CD4-positive, CD25-positive, alpha-beta regulatory T cell (primary cell): ENCODE data around the gene KLHL6. TPM values are rescaled to one million over a fixed set of nuclear protein-coding genes. Genes with fewer than 3 reads are reported as not detected.
"Not testable (repeated sequence)": the region's sequence is repeated elsewhere in the genome, so short reads cannot be mapped to it uniquely, and the experiment has no call there.

ENCODE experiments used
- ATAC-seq, 2 donors: fragments of 150-1000 bp; cut with Tn5 transposase; one replicate each; pipeline ENCODE4 v1.10.0; 2021; ENCODE audit warnings: low read depth in 2 of 2, moderate number of reproducible peaks in 2 of 2, moderate library complexity in 1 of 2
- DNase-seq, 3 donors: peaks; one replicate each; pipeline versions ENCODE4 v3.0.0 to v3.0.0-alpha.2; 2012 to 2022; ENCODE audit warnings: mixed read lengths in 1 of 3
- H3K27ac ChIP-seq: one replicate; pipeline ENCODE4 v1.7.0; 2013; ENCODE audit warnings: mild to moderate bottlenecking, low read length; ENCODE audit not compliant: insufficient read depth, poor library complexity, severe bottlenecking
- H3K27me3 ChIP-seq: one replicate; pipeline ENCODE4 v1.7.0; 2013; ENCODE audit warnings: low read length; ENCODE audit not compliant: control insufficient read depth, insufficient read depth
- H3K36me3 ChIP-seq: one replicate; pipeline ENCODE4 v1.7.0; 2013; ENCODE audit warnings: mild to moderate bottlenecking, low read length, moderate library complexity; ENCODE audit not compliant: control insufficient read depth, insufficient read depth
- H3K4me1 ChIP-seq: 2 replicates; pipeline ENCODE4 v1.7.0; 2013; ENCODE audit warnings: mild to moderate bottlenecking, low read length; ENCODE audit not compliant: insufficient read depth, control insufficient read depth, poor library complexity, severe bottlenecking
- H3K4me3 ChIP-seq: one replicate; pipeline ENCODE4 v1.7.0; 2013; ENCODE audit warnings: low read depth, mild to moderate bottlenecking, low read length, moderate library complexity
- H3K9me3 ChIP-seq, 2 experiments: 1 replicate in 1 of 2; 2 replicates in 1 of 2; pipeline ENCODE4 v1.7.0; 2013; ENCODE audit warnings: low read length in 2 of 2, mild to moderate bottlenecking in 1 of 2, moderate library complexity in 1 of 2; ENCODE audit not compliant: control insufficient read depth in 2 of 2
- H3K27ac Mint-ChIP-seq, 3 donors: one replicate each; pipeline ENCODE4 v1.8.0; 2020 to 2022; ENCODE audit warnings: mild to moderate bottlenecking in 3 of 3, mixed read lengths in 3 of 3, moderate library complexity in 2 of 3
- H3K27me3 Mint-ChIP-seq: one replicate; pipeline ENCODE4 v1.8.0; 2022; ENCODE audit warnings: mild to moderate bottlenecking, mixed read lengths
- H3K36me3 Mint-ChIP-seq: one replicate; pipeline ENCODE4 v1.8.0; 2020; ENCODE audit warnings: mixed read lengths
- H3K4me1 Mint-ChIP-seq, 4 donors: one replicate each; pipeline ENCODE4 v1.8.0; 2020 to 2022; ENCODE audit warnings: mixed read lengths in 4 of 4, mild to moderate bottlenecking in 1 of 4
- H3K4me3 Mint-ChIP-seq, 4 donors: one replicate each; pipeline ENCODE4 v1.8.0; 2020 to 2022; ENCODE audit warnings: mild to moderate bottlenecking in 4 of 4, mixed read lengths in 4 of 4, moderate library complexity in 3 of 4
- H3K9me3 Mint-ChIP-seq, 7 donors: one replicate each; pipeline ENCODE4 v1.8.0; 2020 to 2022; ENCODE audit warnings: mixed read lengths in 7 of 7, mild to moderate bottlenecking in 3 of 7, moderate library complexity in 2 of 7
- polyA plus RNA-seq, 4 donors: library from polyadenylated mRNA; unstranded; fragments of 300-500 nt; fragmentation: Illumina TruSeq; gene quantifications; one replicate each; pipeline ENCODE4 v1.2.3, GENCODE V29; 2021
- total RNA-seq: library from RNA; stranded (reverse); gene quantifications from one replicate; pipeline ENCODE4 v1.2.3, GENCODE V29; 2022

Gene KLHL6
- total and polyA plus RNA-seq, 5 donors from 2014 or later, result 17.8 to 48.2 (median 20.4) TPM

DNA sequence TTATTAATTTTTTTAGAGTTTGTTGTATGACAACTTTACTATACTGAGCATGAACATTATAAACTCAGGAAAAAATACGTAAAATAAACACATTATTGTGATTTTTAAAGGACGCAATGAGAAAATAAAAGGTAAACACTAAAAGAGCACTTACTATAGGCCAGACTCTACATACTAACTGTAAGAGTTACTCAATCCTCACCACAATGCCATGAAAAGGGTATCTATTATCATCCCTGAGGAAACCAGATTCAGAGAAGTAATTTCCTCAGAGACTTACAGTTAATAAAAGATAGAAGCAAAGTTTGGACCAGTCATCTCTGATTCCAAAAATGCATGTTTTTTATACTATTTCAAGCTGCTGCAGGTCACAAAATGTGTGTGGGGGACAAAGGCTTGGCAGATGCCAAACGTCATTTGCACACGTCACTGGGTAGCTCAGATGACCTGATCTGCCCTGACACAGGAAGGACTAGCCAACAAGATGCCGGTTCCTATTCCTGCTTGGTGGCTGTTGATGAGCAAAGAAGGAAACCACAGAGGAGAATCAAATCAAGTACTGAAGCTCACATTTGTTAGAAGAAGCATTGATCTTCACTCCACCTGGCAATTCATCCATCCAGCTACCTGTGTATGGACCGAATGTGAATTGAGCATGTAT is 42.3 kb downstream of the KLHL6 start:
- ATAC-seq, result peak; percentile 50 to 55
- H3K27me3 Mint-ChIP-seq, result no peaks in the 10 kb centered on the region

DNA sequence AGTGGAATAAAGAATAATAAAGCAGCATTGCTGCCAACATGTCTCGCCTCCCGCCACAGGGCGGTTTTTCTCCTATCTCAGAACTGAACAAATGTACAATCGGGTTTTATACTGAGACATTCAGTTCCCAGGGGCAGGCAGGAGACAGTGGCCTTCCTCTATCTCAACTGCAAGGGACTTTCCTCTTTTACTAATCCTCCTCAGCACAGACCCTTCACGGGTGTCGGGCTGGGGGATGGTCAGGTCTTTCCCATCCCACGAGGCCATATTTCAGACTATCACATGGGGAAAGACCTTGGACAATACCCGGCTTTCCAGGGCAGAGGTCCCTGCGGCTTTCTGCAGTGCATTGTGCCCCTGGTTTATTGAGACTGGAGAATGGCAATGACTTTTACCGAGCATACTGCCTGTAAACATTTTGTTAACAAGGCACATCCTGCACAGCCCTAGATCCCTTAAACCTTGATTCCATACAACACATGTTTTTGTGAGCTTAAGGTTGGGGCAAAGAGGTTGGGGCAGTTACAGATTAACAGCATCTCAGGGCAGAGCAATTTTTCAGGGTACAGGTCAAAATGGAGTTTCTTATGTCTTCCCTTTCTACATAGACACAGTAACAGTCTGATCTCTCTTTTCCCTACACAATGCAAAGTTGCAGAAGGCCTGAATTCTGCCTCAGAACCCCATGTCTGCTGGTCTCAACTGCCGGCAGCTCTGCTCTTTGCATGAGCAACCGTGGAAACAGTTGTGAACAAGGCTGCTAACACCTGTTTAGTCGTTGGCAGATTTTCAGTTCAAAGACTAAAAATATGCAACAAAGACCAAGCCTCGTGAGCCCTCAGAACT is 44.0 kb downstream of the KLHL6 start:
- H3K4me3 Mint-ChIP-seq, result peak overlapping the region in 1 of 4 donors; percentile 12

More for the DNA sequence above, 42.3 kb downstream of the KLHL6 start:
- Histone ChIP-seq H3K36me3 (peaks cover 16% of the 10 kb centered on the region), H3K27me3 (no peaks in the 10 kb centered on the region), H3K4me3 (peak overlapping the region; percentile 9), H3K4me1 (peaks cover 58% of the 10 kb centered on the region), H3K9me3 (no peaks in the 10 kb centered on the region), H3K27ac (peak overlapping the region; percentile 33)
- Mint-ChIP-seq H3K4me3 (peak overlapping the region; percentile 47 to 76 (median 56)), H3K36me3 (peaks cover 22% of the 10 kb centered on the region), H3K27ac (peak overlapping the region; percentile 80 to 92 (median 89)), H3K9me3 (peaks cover 0 to 1% (median 0%) of the 10 kb centered on the region in 7 donors), H3K4me1 (peaks cover 47 to 82% (median 64%) of the 10 kb centered on the region in 4 donors)
- peak; percentile 53 to 78 (median 66) for DNase-seq

DNA sequence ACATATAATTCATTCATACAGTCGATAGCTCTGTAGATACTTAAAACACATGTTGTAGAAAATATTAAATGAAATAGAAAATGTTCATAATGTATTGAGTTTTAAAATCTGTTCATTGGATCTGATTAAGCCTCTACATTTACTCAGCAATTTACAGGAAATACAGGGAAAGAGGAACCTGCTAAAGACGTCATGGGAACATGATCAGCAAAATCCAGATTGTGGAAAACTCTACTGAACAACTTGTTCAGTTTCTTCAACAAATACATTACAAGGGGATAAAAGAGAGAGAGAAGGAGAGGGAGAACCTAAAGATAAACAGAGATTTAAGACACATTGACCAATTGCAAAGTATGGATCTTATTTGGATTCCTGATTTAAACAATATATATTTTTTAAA is 46.7 kb downstream of the KLHL6 start:
- Histone ChIP-seq H3K4me3 (no peak overlapping the region), H3K4me1 (peaks cover 19% of the 10 kb centered on the region), H3K27me3 (no peaks in the 10 kb centered on the region), H3K9me3 (peaks cover 7 to 8% of the 10 kb centered on the region in 2 experiments), H3K36me3 (peaks cover 45% of the 10 kb centered on the region), H3K27ac (no peak overlapping the region)
- ATAC-seq, result no peak
- no peaks in the 10 kb centered on the region for H3K27me3 Mint-ChIP-seq
- H3K9me3 Mint-ChIP-seq, result peaks cover 0 to 6% (median 3%) of the 10 kb centered on the region in 7 donors
- peaks cover 54% of the 10 kb centered on the region for H3K36me3 Mint-ChIP-seq
- H3K4me1 Mint-ChIP-seq, result peaks cover 31 to 67% (median 52%) of the 10 kb centered on the region in 4 donors
- peak overlapping the region in 1 of 3 donors; percentile 42 for H3K27ac Mint-ChIP-seq
- no peak for DNase-seq
- H3K4me3 Mint-ChIP-seq, result no peak overlapping the region

More for the DNA sequence above, 44.0 kb downstream of the KLHL6 start:
- not testable (repeated sequence) for H3K4me3 ChIP-seq, H3K27me3 ChIP-seq, H3K27ac ChIP-seq, H3K9me3 Mint-ChIP-seq, H3K27me3 Mint-ChIP-seq, H3K9me3 ChIP-seq, ATAC-seq
- H3K4me1 ChIP-seq, result peaks cover 41% of the 10 kb centered on the region
- peaks cover 36% of the 10 kb centered on the region for H3K36me3 Mint-ChIP-seq
- peak in 1 of 3 donors; percentile 13 for DNase-seq
- H3K27ac Mint-ChIP-seq, result peak overlapping the region; percentile 57 to 92 (median 74)
- peaks cover 22% of the 10 kb centered on the region for H3K36me3 ChIP-seq
- H3K4me1 Mint-ChIP-seq, result peaks cover 37 to 75% (median 53%) of the 10 kb centered on the region in 4 donors

DNA sequence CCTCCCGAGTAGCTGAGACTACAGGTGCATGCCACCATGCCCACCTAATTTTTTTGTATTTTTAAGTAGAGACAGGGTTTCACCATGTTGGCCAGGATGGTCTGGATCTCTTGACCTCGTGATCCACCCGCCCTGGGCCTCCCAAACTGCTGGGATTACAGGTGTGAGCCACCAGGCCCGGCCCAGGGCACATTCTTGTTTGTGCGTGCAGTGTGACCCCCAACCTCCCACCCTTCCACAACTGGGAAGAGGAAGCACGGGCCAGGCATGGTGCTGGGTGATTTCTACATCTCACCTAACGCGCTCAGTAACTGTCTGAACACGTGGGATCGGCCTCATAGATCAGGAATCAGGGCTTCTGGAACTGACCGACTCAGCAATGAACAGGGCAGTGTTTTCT is 48.0 kb downstream of the KLHL6 start:
- H3K4me1 ChIP-seq, result peaks cover 9% of the 10 kb centered on the region
- peaks cover 7 to 8% of the 10 kb centered on the region in 2 experiments for H3K9me3 ChIP-seq
- peak overlapping the region in 1 of 3 donors; percentile 18 for H3K27ac Mint-ChIP-seq
- no peak overlapping the region for H3K27ac ChIP-seq
- H3K4me3 ChIP-seq, result no peak overlapping the region
- H3K4me3 Mint-ChIP-seq, result no peak overlapping the region
- H3K4me1 Mint-ChIP-seq, result peaks cover 33 to 57% (median 45%) of the 10 kb centered on the region in 4 donors
- H3K27me3 ChIP-seq, result no peaks in the 10 kb centered on the region
- ATAC-seq (no peak), DNase-seq (no peak)
- H3K36me3 Mint-ChIP-seq, result peaks cover 64% of the 10 kb centered on the region
- H3K9me3 Mint-ChIP-seq, result peaks cover 0 to 6% (median 3%) of the 10 kb centered on the region in 7 donors
- peaks cover 55% of the 10 kb centered on the region for H3K36me3 ChIP-seq
- no peaks in the 10 kb centered on the region for H3K27me3 Mint-ChIP-seq

DNA sequence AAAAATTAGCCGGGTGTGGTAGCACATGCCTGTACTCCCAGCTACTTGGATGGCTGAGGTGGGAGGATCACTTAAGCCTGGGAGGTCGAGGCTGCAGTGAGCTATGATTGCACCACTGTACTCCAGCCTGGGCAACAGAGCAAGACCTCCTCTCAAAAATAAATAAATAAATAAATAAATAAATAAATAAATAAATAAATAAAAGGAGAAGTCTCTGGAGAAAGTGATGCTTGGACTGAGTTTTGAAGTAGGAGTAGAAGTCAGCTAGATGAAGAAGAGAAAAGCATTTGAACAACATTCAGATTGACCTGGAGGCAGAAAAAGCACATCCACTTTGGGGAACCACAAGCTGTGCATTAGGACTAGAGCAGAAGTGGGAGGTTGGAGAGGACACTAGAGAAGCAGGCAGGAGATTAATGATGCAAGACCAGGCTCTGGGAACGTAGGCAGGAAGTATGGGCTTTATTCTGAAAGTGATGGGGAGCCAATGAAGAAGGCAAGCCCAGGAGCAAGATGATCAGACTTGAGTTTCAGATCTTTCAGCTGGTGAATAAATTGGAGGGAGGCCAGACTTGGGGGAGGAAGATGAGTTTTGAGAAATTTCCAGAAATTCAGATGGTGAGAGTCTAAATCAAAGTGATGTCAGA is 48.7 kb downstream of the KLHL6 start:
- Mint-ChIP-seq H3K27me3 (no peaks in the 10 kb centered on the region), H3K4me1 (peaks cover 31 to 53% (median 40%) of the 10 kb centered on the region in 4 donors), H3K36me3 (peaks cover 68% of the 10 kb centered on the region), H3K9me3 (peaks cover 0 to 6% (median 3%) of the 10 kb centered on the region in 7 donors), H3K27ac (peak overlapping the region; percentile 33 to 74 (median 37)), H3K4me3 (no peak overlapping the region)
- no peak overlapping the region for H3K4me3 ChIP-seq
- no peaks in the 10 kb centered on the region for H3K27me3 ChIP-seq
- no peak for ATAC-seq
- DNase-seq, result no peak
- peaks cover 59% of the 10 kb centered on the region for H3K36me3 ChIP-seq
- no peak overlapping the region for H3K27ac ChIP-seq
- H3K9me3 ChIP-seq, result peaks cover 7 to 8% of the 10 kb centered on the region in 2 experiments
- H3K4me1 ChIP-seq, result peaks cover 1% of the 10 kb centered on the region

DNA sequence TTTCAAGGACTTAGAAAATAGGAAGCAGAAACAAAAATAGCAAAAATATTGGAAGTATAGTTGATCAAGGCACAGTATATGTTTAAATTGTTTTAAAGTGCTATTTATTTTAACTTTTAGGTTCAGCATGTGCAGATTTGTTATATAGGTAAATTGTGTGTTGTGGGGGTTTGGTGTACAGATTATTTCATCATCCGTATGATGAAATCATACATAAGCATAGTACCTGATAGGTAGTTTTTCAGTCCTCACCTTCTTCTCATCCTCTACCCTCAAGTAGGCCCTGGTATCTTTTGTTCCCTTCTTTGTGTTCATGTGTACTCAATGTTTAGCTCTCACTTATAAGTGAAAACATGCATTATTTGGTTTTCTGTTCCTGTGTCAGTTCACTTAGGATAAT is 50.9 kb downstream of the KLHL6 start:
- H3K4me3 Mint-ChIP-seq, result no peak overlapping the region
- H3K27me3 Mint-ChIP-seq, result no peaks in the 10 kb centered on the region
- H3K9me3 ChIP-seq, result peaks cover 7 to 8% of the 10 kb centered on the region in 2 experiments
- ATAC-seq (no peak), DNase-seq (no peak)
- H3K27me3 ChIP-seq, result no peaks in the 10 kb centered on the region
- H3K9me3 Mint-ChIP-seq, result peaks cover 0 to 6% (median 3%) of the 10 kb centered on the region in 7 donors
- peaks cover 78% of the 10 kb centered on the region for H3K36me3 ChIP-seq
- H3K4me1 ChIP-seq, result no peaks in the 10 kb centered on the region
- H3K27ac Mint-ChIP-seq, result peak overlapping the region in 1 of 3 donors; percentile 74
- peaks cover 29 to 44% (median 32%) of the 10 kb centered on the region in 4 donors for H3K4me1 Mint-ChIP-seq
- no peak overlapping the region for H3K27ac ChIP-seq
- peaks cover 87% of the 10 kb centered on the region for H3K36me3 Mint-ChIP-seq
- no peak overlapping the region for H3K4me3 ChIP-seq

DNA sequence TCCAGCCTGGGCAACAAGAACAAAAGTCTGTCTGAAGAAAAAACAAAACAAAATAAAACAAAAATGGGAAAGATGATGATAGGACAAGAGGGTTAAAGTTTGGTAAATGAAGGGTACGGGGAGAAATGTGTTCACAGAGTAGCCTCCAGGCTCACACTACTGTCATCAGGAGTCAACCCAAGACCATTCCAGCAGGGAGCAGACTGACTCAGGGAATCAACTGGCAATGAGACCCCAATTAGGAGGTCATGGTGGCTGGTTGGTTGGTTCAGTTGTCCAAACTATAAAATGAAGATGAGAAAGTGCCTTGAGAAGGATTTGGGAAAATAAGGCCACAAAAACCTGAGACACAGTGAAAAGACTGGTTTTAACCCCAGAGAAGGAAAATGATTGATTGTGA is 51.8 kb downstream of the KLHL6 start:
- Mint-ChIP-seq H3K4me1 (peaks cover 23 to 36% (median 25%) of the 10 kb centered on the region in 4 donors), H3K36me3 (peaks cover 84% of the 10 kb centered on the region), H3K9me3 (peaks cover 0 to 6% (median 3%) of the 10 kb centered on the region in 7 donors), H3K27me3 (no peaks in the 10 kb centered on the region), H3K27ac (peak overlapping the region in 1 of 3 donors; percentile 76), H3K4me3 (no peak overlapping the region)
- no peak overlapping the region for H3K4me3 ChIP-seq
- no peaks in the 10 kb centered on the region for H3K4me1 ChIP-seq
- peaks cover 86% of the 10 kb centered on the region for H3K36me3 ChIP-seq
- ATAC-seq (no peak), DNase-seq (no peak)
- peaks cover 7 to 8% of the 10 kb centered on the region in 2 experiments for H3K9me3 ChIP-seq
- H3K27me3 ChIP-seq, result no peaks in the 10 kb centered on the region
- no peak overlapping the region for H3K27ac ChIP-seq
